Stimulated activated CD4-positive, alpha-beta T cell treated with anti-CD3 and anti-CD28 coated beads, Interleukin-4, amount 100 ng/mL, for 24 hours (primary cell): ENCODE results near the gene TPSD1.
"Not testable (repeated sequence)": the region's sequence is repeated elsewhere in the genome, so short reads cannot be mapped to it uniquely, and the experiment has no call there.

Experiments
- DNase-seq: peaks from one replicate; pipeline ENCODE4 v3.0.0-alpha.2; 2020

TPSD1 gene

GRCh38 chr16:1264345-1265089 lies 8.6 kb downstream of the TPSD1 start:
- no peak for DNase-seq

GRCh38 chr16:1265090-1265630 lies 9.3 kb downstream of the TPSD1 start:
- DNase-seq = no peak

- no peak for DNase-seq
Observed at GRCh38 chr16:1265826-1266225, 10.0 kb downstream of the TPSD1 start.

- DNase-seq = not testable (repeated sequence)
Observed at GRCh38 chr16:1269418-1269817, 13.5 kb downstream of the TPSD1 start.

- no peak for DNase-seq
Observed at GRCh38 chr16:1271380-1271723, 15.5 kb downstream of the TPSD1 start.

DNA sequence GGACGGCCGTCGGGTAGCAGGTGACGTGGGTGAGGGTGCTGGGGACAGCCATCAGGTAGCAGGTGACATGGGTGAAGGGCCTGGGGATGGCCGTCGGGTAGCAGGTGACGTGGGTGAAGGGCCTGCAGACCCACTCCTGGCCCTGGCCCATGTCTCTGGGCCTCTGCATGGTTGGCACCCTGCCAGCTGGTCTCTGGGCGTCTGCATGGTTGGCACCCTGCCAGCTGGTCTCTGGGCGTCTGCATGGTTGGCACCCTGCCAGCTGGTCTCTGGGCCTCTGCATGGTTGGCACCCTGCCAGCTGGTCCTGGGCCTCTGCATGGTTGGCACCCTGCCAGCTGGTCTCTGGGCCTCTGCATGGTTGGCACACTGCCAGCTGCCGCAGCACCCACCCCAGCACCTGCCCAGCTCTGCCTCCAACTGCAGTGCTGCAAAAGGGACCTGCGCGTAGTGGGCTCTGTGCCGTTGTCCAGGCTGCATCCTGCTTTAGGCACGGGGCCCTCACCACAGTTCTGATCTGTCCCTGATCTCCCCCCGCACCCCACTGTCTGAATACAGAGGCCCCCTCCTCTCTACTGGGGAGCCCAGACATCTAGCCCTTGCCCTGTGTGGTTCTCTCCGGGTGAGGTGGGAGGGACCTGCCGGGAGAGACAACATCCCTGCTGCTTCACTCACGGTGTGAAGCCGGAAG lies 16.0 kb downstream of the TPSD1 start:
- not testable (repeated sequence) for DNase-seq

DNA sequence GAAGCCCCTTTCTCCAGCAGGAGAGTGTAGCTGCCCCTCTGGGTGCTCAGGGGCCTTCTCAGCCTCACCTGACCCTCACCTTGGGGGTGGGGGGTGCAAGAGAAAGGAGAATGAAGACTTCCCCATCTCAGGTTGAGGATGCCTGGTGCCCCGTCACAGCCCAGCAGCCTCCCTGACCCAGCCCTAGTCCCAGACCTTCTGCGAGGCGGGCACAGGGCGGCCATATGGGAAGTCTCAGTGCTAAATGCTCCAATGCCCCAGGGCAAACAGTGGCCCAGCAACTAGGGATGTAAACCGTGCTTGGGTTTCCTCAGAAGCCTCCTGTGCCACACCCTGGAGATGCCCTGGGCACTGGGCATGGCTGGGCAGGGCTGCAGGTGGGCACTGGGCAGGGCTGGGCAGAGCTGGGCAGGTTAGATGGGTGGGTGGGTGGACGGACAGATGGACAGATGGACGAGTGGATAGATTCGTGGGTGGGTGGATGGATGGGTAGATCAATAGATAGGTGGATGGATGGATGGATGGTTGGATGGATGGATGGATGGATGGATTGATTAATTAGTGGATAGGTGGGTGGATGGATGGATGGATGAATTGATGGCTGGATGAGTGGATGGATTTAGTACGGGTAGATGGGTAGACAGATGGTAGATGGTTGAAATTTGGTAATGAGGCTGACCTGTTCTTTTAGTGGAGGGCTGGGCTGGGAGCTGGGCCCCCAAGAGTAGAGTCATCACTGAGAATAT lies 16.8 kb downstream of the TPSD1 start:
- no peak for DNase-seq

GRCh38 chr16:1273816-1274215 lies 17.9 kb downstream of the TPSD1 start:
- no peak for DNase-seq

DNA sequence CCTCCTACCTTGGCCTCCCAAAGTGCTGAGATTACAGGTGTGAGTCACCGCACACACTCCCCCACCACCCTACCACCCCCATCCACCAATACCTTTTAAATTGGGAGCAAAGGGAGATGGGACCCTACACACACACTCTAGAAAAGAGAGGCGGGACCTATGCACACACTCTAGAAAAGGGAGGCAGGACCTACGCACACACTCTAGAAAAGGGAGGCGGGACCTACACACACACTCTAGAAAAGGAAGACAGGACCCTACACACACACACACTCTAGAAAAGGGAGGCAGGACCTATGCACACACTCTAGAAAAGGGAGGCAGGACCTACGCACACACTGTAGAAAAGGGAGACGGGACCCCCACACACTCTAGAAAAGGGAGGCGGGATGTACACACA lies 18.9 kb downstream of the TPSD1 start:
- DNase-seq = no peak

- DNase-seq = no peak
Observed at GRCh38 chr16:1275791-1276579, 20.1 kb downstream of the TPSD1 start.

GRCh38 chr16:1276580-1276878 lies 20.7 kb downstream of the TPSD1 start:
- no peak for DNase-seq

DNA sequence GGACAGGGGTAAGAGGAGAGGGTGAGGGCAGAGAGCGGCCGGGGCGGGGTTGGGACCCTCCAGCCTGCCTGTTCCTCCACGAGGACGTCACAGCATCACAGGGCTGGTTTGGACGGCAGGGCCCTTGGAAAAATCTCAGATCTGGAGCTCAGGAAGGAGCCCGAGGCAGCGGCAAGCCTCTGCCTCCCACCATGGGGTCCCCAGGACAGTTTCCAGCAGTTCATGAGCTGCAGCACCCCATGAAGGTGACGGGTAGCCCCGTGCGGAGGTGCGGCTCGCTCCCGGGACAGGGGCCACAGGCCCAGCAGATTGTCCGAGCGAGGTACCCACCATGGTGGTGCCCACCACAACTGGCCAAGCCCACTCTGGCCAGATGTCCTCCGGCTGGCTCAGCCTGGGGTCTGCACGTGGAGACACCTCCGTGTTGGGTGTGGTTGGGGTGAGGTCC lies 21.3 kb downstream of the TPSD1 start:
- no peak for DNase-seq

DNA sequence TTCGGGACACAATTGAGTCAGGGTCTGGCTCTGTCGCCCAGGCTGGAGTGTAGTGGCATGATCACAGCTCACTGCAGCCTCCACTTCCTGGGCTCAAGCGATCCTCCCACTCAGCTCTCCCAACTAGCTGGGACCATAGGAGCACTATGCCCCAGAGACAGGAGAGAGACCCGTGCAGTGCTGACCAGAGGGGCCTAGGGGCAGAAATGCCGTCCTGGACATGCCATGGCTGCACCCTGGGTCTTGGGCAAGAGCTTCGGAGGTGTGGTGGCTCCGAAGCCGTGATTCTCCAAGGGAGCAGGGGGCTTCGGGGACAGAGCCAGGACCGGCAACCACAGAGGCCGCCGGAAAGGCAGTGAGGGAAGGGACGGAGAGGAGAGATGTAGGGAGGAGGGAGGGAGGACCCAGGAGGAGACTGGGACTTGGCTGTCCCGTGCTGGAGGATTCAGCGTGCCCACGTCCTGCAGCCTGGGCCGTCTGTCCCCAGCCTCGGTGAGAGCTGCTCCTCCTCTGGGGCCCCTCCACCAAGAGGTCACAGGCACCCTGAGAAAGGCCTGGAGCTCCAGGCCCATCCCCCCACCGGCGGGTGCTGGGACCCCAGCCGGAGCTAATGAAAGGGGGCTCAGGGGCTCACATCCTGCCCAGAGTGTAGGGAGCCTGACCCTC lies 21.9 kb downstream of the TPSD1 start:
- DNase-seq = no peak

- DNase-seq = no peak
Observed at GRCh38 chr16:1278477-1278876, 22.6 kb downstream of the TPSD1 start.

- no peak for DNase-seq
Observed at GRCh38 chr16:1279081-1279944, 23.4 kb downstream of the TPSD1 start.

DNA sequence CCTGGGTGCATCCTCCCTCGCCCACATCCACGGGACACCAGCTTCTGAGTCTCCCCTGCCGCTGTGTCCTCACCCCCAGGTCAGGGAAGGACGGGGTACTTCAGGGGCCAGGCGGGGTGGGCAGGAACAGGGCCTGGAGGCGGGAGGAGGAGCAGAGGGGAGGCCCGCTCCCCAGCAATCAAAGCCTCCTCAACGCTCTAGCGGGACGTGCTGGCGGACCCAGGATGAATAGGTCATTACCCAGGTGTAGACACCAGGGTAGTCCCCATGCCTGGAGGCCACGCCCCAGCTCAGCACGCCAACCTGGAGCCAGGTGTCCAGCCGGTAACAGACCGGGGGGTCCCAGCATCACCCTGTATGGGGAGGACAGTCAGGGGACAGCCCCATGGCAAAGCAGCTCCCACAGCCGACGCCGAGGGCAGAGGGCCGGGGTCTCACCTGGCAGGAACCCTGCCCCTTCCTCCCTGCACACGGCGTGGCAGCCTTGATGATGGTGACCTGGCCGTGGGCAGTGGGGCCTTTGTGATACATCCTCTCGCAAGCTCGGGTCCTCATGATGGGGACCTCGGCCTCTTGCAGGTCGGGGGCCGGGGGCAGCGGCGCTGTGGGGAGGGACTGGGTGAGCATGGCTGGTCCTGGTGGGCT lies 24.2 kb downstream of the TPSD1 start:
- DNase-seq = no peak

DNA sequence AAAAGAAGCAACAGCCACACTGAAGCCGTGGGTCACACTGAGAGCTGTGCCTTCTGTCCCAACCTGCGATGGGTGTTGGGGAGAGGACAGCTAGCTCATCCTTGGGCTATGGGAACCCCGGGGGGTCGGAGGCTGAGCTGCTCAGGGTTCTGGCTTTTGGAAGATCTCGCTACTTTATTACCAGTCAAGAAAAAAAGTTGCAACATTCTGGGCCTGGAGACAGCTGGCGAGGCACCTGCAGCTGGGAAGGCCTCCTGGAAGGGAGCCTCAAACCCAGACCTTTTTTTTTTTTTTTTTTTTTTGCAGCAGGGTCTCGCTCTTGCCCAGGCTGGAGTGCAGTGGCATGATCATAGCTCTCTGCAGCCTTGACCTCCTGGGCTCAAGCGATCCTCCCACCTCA lies 24.9 kb downstream of the TPSD1 start:
- no peak for DNase-seq

DNA sequence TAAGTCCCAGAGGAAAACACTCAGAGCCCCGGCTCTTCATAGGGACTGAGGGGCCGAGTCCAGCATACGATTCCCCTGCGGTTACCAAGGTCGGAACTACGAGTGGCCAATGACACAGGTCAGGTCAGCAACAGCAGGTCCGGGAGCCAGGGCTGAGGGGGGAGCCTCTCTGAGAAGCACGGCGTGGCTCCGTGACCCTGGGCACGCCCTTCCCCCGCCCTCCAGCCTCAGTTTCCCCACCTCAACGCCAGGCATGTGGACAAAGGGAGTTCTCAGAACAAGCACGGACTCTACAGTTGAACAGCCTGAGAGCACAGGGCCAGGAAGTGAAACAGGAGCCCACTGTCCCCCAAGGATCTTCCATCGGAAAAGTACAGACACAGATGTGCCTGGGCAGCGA lies 25.6 kb downstream of the TPSD1 start:
- no peak for DNase-seq

DNA sequence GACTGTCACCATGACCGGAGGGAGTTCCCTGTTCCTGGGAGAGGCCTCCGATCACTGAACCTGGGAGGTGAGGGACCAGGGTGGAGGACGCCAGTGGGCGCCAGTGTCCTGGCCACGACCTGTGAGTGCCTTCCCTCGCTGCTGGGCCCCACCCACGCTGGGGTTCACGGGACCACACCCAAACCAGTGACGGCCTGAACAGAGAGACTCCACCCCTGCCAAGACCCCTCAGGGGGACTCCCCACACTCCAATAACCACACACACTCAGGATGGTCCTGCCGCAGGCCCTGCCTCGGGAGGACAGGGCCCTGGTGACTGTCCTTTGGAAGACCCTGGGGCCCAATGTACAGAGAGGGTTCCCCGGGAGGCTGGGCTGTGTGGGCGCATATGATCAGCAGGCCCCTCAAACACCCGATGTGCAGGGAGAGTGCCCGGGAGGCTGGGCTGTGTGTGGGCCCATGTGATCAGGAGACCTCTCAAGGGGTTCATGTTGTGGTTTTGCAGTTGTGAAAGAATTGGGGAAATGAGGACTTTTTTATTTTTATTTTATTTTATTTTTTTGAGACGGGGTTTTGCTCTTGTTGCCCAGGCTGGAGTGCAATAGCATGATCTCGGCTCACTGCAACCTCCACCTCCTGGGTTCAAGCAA lies 26.6 kb downstream of the TPSD1 start:
- DNase-seq = no peak

- no peak for DNase-seq
Observed at GRCh38 chr16:1283296-1283695, 27.4 kb downstream of the TPSD1 start.
